HL-60 (cell line): ENCODE data around the gene GAMT.

Experiments
- POLR2AphosphoS5 ChIP-seq: IDR thresholded peaks from 2 replicates; pipeline ENCODE4 v1.6.1; 2012; ENCODE audit warnings: low read depth
- TF ChIP-seq, protein P1 (sequence below): IDR thresholded peaks from one replicate; pipeline ENCODE4 v1.5.1; 2011; ENCODE audit warnings: low read length, control low read depth, inconsistent platforms; ENCODE audit not compliant: insufficient read depth
- TF ChIP-seq, protein P2 (sequence below): IDR thresholded peaks from 2 replicates; pipeline ENCODE4 v1.6.1; 2012; ENCODE audit warnings: low read depth; ENCODE audit not compliant: insufficient replicate concordance

DNA sequence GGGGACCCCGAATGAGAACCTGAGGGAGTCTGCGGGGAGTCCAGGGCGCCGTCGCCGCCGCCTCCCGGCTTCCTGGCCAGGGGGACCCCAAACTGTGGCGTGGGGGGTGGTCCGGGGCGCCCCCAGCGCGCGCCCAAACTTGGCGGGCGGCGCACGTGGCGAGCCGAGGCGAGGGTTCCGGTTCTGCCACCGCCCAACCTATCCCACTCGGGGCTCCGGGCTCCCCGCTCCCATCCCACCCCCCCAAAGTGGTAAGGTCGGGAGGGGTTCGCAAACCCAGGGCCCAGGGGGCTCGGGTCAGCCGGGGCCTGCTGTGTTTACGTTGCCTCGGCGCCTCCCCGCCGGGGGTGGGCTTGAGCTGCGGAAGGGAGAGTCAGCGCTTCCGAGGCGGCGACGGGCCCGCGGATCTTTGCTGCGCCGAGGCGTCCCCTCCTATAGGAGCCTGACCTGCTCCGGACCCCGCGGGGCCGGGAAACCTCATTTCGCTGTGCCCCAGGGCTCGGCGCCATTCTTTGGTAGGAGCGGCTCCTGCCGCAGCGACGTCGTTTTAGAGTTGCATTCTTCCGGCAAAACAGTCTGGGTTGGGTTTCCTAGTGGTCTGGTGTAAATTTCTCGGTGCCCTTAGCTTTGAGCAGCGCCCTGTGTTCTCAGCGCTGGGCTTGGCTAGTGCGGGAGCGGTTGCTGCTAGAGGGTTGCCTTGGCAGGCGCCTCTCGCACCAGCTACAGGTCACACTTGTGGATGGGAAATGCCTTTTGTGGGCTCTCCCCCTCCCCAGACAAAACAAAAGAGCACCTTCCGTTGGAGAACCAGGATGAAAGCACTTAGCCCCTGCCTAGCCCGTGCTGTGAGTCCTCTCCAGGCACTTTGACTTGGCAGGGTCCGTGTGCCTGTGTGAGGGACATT lies 7.2 kb upstream of the GAMT start:
- TF ChIP-seq, protein P1, sequence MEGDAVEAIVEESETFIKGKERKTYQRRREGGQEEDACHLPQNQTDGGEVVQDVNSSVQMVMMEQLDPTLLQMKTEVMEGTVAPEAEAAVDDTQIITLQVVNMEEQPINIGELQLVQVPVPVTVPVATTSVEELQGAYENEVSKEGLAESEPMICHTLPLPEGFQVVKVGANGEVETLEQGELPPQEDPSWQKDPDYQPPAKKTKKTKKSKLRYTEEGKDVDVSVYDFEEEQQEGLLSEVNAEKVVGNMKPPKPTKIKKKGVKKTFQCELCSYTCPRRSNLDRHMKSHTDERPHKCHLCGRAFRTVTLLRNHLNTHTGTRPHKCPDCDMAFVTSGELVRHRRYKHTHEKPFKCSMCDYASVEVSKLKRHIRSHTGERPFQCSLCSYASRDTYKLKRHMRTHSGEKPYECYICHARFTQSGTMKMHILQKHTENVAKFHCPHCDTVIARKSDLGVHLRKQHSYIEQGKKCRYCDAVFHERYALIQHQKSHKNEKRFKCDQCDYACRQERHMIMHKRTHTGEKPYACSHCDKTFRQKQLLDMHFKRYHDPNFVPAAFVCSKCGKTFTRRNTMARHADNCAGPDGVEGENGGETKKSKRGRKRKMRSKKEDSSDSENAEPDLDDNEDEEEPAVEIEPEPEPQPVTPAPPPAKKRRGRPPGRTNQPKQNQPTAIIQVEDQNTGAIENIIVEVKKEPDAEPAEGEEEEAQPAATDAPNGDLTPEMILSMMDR: no peak
- no peak for TF ChIP-seq POLR2AphosphoS5
- TF ChIP-seq, protein P2, sequence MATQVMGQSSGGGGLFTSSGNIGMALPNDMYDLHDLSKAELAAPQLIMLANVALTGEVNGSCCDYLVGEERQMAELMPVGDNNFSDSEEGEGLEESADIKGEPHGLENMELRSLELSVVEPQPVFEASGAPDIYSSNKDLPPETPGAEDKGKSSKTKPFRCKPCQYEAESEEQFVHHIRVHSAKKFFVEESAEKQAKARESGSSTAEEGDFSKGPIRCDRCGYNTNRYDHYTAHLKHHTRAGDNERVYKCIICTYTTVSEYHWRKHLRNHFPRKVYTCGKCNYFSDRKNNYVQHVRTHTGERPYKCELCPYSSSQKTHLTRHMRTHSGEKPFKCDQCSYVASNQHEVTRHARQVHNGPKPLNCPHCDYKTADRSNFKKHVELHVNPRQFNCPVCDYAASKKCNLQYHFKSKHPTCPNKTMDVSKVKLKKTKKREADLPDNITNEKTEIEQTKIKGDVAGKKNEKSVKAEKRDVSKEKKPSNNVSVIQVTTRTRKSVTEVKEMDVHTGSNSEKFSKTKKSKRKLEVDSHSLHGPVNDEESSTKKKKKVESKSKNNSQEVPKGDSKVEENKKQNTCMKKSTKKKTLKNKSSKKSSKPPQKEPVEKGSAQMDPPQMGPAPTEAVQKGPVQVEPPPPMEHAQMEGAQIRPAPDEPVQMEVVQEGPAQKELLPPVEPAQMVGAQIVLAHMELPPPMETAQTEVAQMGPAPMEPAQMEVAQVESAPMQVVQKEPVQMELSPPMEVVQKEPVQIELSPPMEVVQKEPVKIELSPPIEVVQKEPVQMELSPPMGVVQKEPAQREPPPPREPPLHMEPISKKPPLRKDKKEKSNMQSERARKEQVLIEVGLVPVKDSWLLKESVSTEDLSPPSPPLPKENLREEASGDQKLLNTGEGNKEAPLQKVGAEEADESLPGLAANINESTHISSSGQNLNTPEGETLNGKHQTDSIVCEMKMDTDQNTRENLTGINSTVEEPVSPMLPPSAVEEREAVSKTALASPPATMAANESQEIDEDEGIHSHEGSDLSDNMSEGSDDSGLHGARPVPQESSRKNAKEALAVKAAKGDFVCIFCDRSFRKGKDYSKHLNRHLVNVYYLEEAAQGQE: no peak
